Measurements from ENCODE around the gene KRTAP21-1.

KRTAP21-1 gene

DNA sequence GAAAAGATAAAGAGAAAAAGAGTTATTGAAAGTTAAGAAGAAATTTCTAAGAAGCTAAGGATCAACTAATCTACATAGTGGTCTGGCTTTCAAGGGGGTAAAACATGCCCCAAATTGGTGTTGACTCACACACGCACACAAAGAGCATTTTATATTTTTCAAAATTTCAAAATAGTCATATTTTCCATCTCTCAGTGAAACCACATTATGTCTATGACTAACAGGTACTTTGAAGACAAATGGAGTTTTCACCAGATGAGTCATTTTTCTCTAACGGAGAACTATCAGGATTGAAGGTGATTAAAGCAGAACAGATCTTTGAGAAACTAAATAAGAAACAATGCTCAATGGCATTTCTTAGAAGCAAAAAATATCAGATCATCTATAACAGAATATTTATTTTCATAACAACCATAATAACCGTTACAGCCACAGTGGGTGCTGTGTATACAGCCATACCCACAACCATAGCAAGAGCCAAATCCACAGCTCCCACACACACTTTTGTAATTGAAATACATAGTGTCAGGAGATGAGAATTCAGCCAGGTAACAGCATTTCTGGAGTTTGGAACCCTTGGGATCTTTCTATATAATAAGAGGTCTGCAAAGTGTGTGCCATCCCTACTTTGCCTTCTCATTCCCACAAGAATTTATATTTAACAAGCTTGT lies 36.9 kb downstream of the KRTAP21-1 start, which contains the start of gene KRTAP21-3:
Gene KRTAP21-3, minus strand, starts transcription at position 539 of the 671 bp plus-strand sequence. Its CDS starts 18 bp downstream, at position 521.
- no peak within 1 kb of the TSS for H3K4me3 ChIP-seq (ENCODE audit: low read length)
- H3K27me3 ChIP-seq (ENCODE audit: control insufficient read depth, insufficient read depth, low read length), result no peaks in the 10 kb centered on the region

DNA sequence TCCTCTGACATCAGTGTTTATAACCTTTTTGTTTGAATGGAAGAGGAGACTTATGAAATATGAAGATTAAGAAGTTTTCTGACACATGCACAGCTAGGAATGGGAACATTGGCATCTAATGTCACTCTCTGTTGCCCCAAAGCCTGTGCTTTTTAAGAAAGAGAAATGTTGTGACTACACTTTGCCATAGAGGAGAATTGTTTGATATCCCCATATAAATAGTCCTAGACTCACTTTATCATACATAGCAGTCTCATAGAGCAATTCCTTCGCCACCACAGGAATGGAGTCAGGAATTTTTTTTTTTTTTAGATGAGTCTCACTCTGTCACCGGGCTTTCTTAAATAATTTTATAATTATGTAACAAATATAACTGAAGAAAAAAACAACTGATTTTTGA lies 38.1 kb downstream of the KRTAP21-1 start:
- Histone ChIP-seq H3K27me3 (ENCODE audit: control insufficient read depth, insufficient read depth, low read length) (no peaks in the 10 kb centered on the region), H3K4me1 (ENCODE audit: control insufficient read depth, low read depth, low read length) (no peaks in the 10 kb centered on the region), H3K36me3 (ENCODE audit: control insufficient read depth, low read depth, low read length) (no peaks in the 10 kb centered on the region), H3K27ac (ENCODE audit: low read length) (no peak overlapping the region), H3K9ac (ENCODE audit: low read length) (no peak overlapping the region), H3K4me3 (ENCODE audit: low read length) (no peak overlapping the region), H3K9me3 (ENCODE audit: control insufficient read depth, low read depth, low read length) (peaks cover 6% of the 10 kb centered on the region)

More for the DNA sequence above, 36.9 kb downstream of the KRTAP21-1 start, which contains the start of gene KRTAP21-3:
- no peak within 1 kb of the TSS for H3K27ac ChIP-seq (ENCODE audit: low read length)
- H3K4me1 ChIP-seq (ENCODE audit: control insufficient read depth, low read depth, low read length), result no peaks in the 10 kb centered on the region
- no peak within 1 kb of the TSS for H3K9ac ChIP-seq (ENCODE audit: low read length)
- no peaks in the 10 kb centered on the region for H3K9me3 ChIP-seq (ENCODE audit: control insufficient read depth, low read depth, low read length)
- H3K36me3 ChIP-seq (ENCODE audit: control insufficient read depth, low read depth, low read length), result no peaks in the 10 kb centered on the region

DNA sequence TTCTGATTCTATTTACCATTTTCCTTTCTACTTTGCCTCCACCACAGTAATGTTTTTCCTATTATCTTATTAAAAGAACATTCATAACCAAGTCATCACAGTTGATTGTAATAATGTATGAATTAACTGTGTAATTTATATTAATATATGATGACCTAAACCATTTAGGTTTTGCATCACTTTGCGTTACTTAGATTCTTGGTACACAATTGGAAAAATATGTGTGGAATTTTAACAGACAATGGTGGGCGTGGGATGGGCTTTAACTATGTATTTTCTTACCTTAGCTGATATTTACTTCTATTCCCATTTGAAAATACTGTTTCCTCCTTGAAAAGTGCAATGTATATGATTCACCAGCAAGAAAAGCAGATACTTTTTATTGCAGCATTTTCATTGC lies 40.3 kb downstream of the KRTAP21-1 start:
- H3K27ac ChIP-seq (ENCODE audit: low read length), result no peak overlapping the region
- H3K36me3 ChIP-seq (ENCODE audit: control insufficient read depth, low read depth, low read length), result no peaks in the 10 kb centered on the region
- H3K4me1 ChIP-seq (ENCODE audit: control insufficient read depth, low read depth, low read length), result no peaks in the 10 kb centered on the region
- H3K9me3 ChIP-seq (ENCODE audit: control insufficient read depth, low read depth, low read length), result peaks cover 7% of the 10 kb centered on the region
- H3K9ac ChIP-seq (ENCODE audit: low read length), result no peak overlapping the region
- no peaks in the 10 kb centered on the region for H3K27me3 ChIP-seq (ENCODE audit: control insufficient read depth, insufficient read depth, low read length)
- H3K4me3 ChIP-seq (ENCODE audit: low read length), result no peak overlapping the region

DNA sequence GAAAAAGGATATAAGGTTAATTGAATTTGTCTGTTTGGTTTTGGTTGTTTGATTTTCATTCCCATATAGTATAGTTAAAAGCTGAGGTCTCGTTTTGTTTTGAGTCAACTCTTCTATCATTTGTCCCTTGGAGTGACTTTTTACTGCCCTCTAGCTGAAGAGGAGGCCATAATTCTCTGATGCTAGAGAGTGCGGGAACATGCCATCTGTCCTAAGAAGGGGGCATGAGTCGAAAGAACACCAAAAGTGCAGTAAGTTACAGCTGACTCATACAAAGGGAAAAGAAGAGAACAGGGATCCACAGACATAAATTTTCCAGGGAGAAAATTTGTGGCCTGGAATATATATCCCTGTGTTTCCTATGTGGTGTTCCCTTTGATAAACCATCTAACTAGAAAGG lies 40.8 kb downstream of the KRTAP21-1 start:
- H3K4me3 ChIP-seq (ENCODE audit: low read length), result no peak overlapping the region
- peaks cover 7% of the 10 kb centered on the region for H3K9me3 ChIP-seq (ENCODE audit: control insufficient read depth, low read depth, low read length)
- no peaks in the 10 kb centered on the region for H3K27me3 ChIP-seq (ENCODE audit: control insufficient read depth, insufficient read depth, low read length)
- no peak overlapping the region for H3K27ac ChIP-seq (ENCODE audit: low read length)
- H3K36me3 ChIP-seq (ENCODE audit: control insufficient read depth, low read depth, low read length), result no peaks in the 10 kb centered on the region
- no peak overlapping the region for H3K9ac ChIP-seq (ENCODE audit: low read length)
- no peaks in the 10 kb centered on the region for H3K4me1 ChIP-seq (ENCODE audit: control insufficient read depth, low read depth, low read length)

DNA sequence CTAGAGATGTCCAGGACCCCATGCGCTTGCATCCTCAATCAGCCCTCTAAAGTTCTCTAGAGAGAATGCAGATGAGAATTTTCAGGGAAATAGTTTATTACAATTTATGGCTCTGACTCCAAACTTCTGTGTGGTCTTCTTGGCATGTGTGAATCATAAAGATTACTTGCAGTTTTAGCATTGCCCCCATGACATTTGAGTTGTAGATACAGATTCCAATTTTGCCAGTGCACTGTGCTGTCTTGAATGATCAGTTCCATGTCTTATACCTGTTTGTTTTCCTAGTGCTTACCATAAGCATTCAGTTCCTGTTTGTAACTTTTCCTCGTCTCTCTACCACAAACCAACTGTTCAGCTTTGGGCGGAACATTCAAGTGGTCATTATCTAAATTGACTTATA lies 41.5 kb downstream of the KRTAP21-1 start:
- no peak overlapping the region for H3K27ac ChIP-seq (ENCODE audit: low read length)
- no peaks in the 10 kb centered on the region for H3K36me3 ChIP-seq (ENCODE audit: control insufficient read depth, low read depth, low read length)
- no peak overlapping the region for H3K9ac ChIP-seq (ENCODE audit: low read length)
- peaks cover 7% of the 10 kb centered on the region for H3K9me3 ChIP-seq (ENCODE audit: control insufficient read depth, low read depth, low read length)
- no peaks in the 10 kb centered on the region for H3K4me1 ChIP-seq (ENCODE audit: control insufficient read depth, low read depth, low read length)
- no peaks in the 10 kb centered on the region for H3K27me3 ChIP-seq (ENCODE audit: control insufficient read depth, insufficient read depth, low read length)
- no peak overlapping the region for H3K4me3 ChIP-seq (ENCODE audit: low read length)

DNA sequence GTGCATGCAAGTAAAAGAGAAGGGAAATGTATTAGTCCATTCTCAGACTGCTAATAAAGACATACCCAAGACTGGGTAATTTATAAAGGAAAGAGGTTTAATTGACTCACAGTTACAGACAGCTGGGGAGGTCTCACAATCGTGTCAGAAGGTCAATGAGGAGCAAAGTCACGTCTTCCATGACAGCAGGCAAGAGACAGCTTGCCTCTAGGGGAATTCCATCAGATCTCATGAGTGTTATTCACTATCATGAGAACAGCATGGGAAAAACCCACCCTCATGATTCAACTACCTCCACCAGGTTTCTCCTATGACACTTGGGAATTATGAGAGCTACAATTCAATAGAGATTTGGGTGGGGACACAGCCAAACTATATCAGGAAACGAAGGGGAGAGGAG lies 44.7 kb downstream of the KRTAP21-1 start:
- H3K27ac ChIP-seq (ENCODE audit: low read length), result no peak overlapping the region
- H3K4me3 ChIP-seq (ENCODE audit: low read length), result no peak overlapping the region
- no peaks in the 10 kb centered on the region for H3K27me3 ChIP-seq (ENCODE audit: control insufficient read depth, insufficient read depth, low read length)
- H3K36me3 ChIP-seq (ENCODE audit: control insufficient read depth, low read depth, low read length), result no peaks in the 10 kb centered on the region
- H3K4me1 ChIP-seq (ENCODE audit: control insufficient read depth, low read depth, low read length), result no peaks in the 10 kb centered on the region
- peaks cover 7% of the 10 kb centered on the region for H3K9me3 ChIP-seq (ENCODE audit: control insufficient read depth, low read depth, low read length)
- H3K9ac ChIP-seq (ENCODE audit: low read length), result no peak overlapping the region

DNA sequence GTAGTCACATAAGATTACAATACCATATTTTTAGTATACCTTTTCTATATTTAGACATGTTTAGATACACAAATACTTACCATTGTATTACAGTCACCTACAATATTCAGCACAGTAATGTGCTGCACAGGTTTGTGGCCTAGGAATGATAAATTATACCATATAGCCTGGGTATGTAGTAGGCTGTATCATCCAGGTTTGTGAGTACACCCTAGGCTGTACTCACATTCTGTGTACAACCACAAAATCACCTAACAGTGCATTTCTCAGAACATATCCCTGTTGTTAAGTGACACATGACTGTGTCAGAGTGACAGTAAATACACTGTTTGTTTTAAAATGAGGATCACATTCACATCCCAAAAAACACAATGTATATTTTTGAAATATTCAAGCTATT lies 47.8 kb downstream of the KRTAP21-1 start:
- Histone ChIP-seq H3K27ac (ENCODE audit: low read length) (no peak overlapping the region), H3K9ac (ENCODE audit: low read length) (no peak overlapping the region), H3K4me3 (ENCODE audit: low read length) (no peak overlapping the region), H3K27me3 (ENCODE audit: control insufficient read depth, insufficient read depth, low read length) (no peaks in the 10 kb centered on the region), H3K9me3 (ENCODE audit: control insufficient read depth, low read depth, low read length) (peaks cover 4% of the 10 kb centered on the region), H3K36me3 (ENCODE audit: control insufficient read depth, low read depth, low read length) (no peaks in the 10 kb centered on the region), H3K4me1 (ENCODE audit: control insufficient read depth, low read depth, low read length) (no peaks in the 10 kb centered on the region)
